Neural cell (in vitro differentiated cells): ENCODE results near the gene FAM83G. TPM values are rescaled to one million over a fixed set of nuclear protein-coding genes. Genes with fewer than 3 reads are reported as not detected.

ENCODE experiments used
- H2AFZ ChIP-seq: fragments of 200-600, 300-800 bp; sonication (generic), shearing (Covaris generic); 2 replicates; pipeline ENCODE4 v1.6.0; 2014; ENCODE audit warnings: low read depth, mild to moderate bottlenecking, antibody characterized with exemption, low read length, moderate library complexity
- H3F3A ChIP-seq: fragments of 200-600 bp; shearing (Covaris generic); 2 replicates; pipeline ENCODE4 v1.6.1; 2016; ENCODE audit warnings: mild to moderate bottlenecking, moderate library complexity, mixed read lengths, antibody characterized with exemption, low read length; ENCODE audit not compliant: insufficient read depth, poor library complexity, severe bottlenecking
- H3K27ac ChIP-seq: fragments of 200-600, 300-800 bp; sonication (generic), shearing (Covaris generic); 2 replicates; pipeline ENCODE4 v1.5.1; 2014; ENCODE audit warnings: mild to moderate bottlenecking, low read length, moderate library complexity
- H3K27me3 ChIP-seq: fragments of 300-800, 200-600 bp; sonication (generic), shearing (Covaris generic); 2 replicates; pipeline ENCODE4 v1.6.0; 2014; ENCODE audit warnings: mild to moderate bottlenecking, low read depth, low read length, moderate library complexity; ENCODE audit not compliant: insufficient read depth
- H3K36me3 ChIP-seq: fragments of 300-800, 200-600 bp; sonication (generic), shearing (Covaris generic); 2 replicates; pipeline ENCODE4 v1.5.1; 2014; ENCODE audit warnings: mild to moderate bottlenecking, antibody characterized with exemption, low read length, moderate library complexity; ENCODE audit not compliant: insufficient read depth
- H3K4me2 ChIP-seq: fragments of 300-800, 200-600 bp; sonication (generic), shearing (Covaris generic); 2 replicates; pipeline ENCODE4 v1.6.0; 2014; ENCODE audit warnings: mild to moderate bottlenecking, low read length
- H3K4me3 ChIP-seq: fragments of 300-800, 200-600 bp; sonication (generic), shearing (Covaris generic); 2 replicates; pipeline ENCODE4 v1.5.1; 2014; ENCODE audit warnings: mild to moderate bottlenecking, low read length, moderate library complexity
- H3K79me2 ChIP-seq: fragments of 200-600 bp; shearing (Covaris generic); replicated peaks from 2 replicates; pipeline ENCODE4 v1.6.0; 2014; ENCODE audit warnings: mild to moderate bottlenecking, low read length, moderate library complexity; ENCODE audit not compliant: insufficient read depth
- H3K9ac ChIP-seq: fragments of 300-800, 200-600 bp; sonication (generic), shearing (Covaris generic); 2 replicates; pipeline ENCODE4 v1.6.1; 2016; ENCODE audit warnings: mild to moderate bottlenecking, low read length, mixed read lengths
- H3K9me2 ChIP-seq: fragments of 200-600 bp; shearing (Covaris generic); 2 replicates; pipeline ENCODE4 v1.6.1; 2016; ENCODE audit warnings: mild to moderate bottlenecking, low read length, mixed read lengths; ENCODE audit not compliant: insufficient read depth
- H3K9me3 ChIP-seq: fragments of 200-600, 300-800 bp; sonication (generic), shearing (Covaris generic); 2 replicates; pipeline ENCODE4 v1.6.1; 2016; ENCODE audit warnings: mild to moderate bottlenecking, mixed run types, low read length, moderate library complexity, mixed read lengths
- H4K20me1 ChIP-seq: fragments of 200-600 bp; shearing (Covaris generic); 2 replicates; pipeline ENCODE4 v1.6.1; 2016; ENCODE audit warnings: mild to moderate bottlenecking, mixed run types; ENCODE audit not compliant: insufficient read depth
- CTCF ChIP-seq: fragments of 450-650 bp; IDR thresholded peaks from 2 replicates; pipeline ENCODE4 v1.5.1; 2014; ENCODE audit warnings: antibody characterized with exemption, mild to moderate bottlenecking, moderate library complexity; ENCODE audit not compliant: poor library complexity, severe bottlenecking
- EP300 ChIP-seq: fragments of 450-650 bp; conservative IDR thresholded peaks from 2 replicates; pipeline ENCODE4 v1.6.1; 2014; ENCODE audit warnings: antibody characterized with exemption, mild to moderate bottlenecking, moderate library complexity; ENCODE audit not compliant: poor library complexity, severe bottlenecking
- EZH2 ChIP-seq: fragments of 200-600, 300-800 bp; shearing (Covaris generic), sonication (generic); IDR thresholded peaks from 2 replicates; pipeline ENCODE4 v1.6.1; 2014; ENCODE audit warnings: antibody characterized with exemption, low read length, borderline replicate concordance, mild to moderate bottlenecking; ENCODE audit not compliant: insufficient read depth, poor library complexity, severe bottlenecking
- MXI1 ChIP-seq: fragments of 450-650 bp; conservative IDR thresholded peaks from 2 replicates; pipeline ENCODE4 v1.6.1; 2014; ENCODE audit warnings: antibody characterized with exemption, mild to moderate bottlenecking; ENCODE audit not compliant: poor library complexity, severe bottlenecking
- POLR2AphosphoS5 ChIP-seq: IDR thresholded peaks from 2 replicates; pipeline ENCODE4 v1.6.1; 2012
- RAD21 ChIP-seq: fragments of 450-650 bp; conservative IDR thresholded peaks from 2 replicates; pipeline ENCODE4 v1.6.1; 2014; ENCODE audit warnings: antibody characterized with exemption, mild to moderate bottlenecking, moderate library complexity
- SMC3 ChIP-seq: fragments of 450-650 bp; conservative IDR thresholded peaks from 2 replicates; pipeline ENCODE4 v1.6.1; 2014; ENCODE audit warnings: antibody characterized with exemption, mild to moderate bottlenecking, moderate library complexity; ENCODE audit not compliant: poor library complexity
- TAF1 ChIP-seq: IDR thresholded peaks from 2 replicates; pipeline ENCODE4 v1.6.1; 2012; ENCODE audit warnings: low read depth
- polyA plus RNA-seq: library from polyadenylated mRNA; depleted of rRNA; stranded (reverse); fragments of >200 nt; gene quantifications from 2 replicates; pipeline ENCODE4 v1.2.3, GENCODE V29; 2014
- TF ChIP-seq, protein P1 (sequence below): IDR thresholded peaks from 2 replicates; pipeline ENCODE4 v1.6.1; 2012; ENCODE audit warnings: borderline replicate concordance

FAM83G gene
- polyA plus RNA-seq, 1 donor from 2014 or later: not detected

DNA sequence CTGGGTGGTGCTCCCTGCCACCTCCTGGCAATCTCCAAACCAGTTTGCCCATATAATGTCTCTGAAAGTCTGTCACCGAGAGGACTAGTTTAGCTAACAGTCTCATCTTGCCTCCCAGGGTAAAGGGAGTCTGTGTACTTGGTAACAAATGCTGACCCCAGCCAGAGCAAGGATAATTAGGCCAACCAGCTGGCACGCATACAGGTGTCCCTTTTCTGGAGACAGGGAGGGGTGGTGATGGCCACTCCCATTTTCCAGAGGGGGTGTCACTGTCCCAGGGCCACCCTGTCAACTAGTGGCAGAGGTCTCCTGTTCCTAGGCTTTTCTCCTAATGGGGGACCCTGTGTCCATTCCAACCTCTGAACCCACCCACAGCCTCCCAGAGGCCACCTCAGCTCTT lies 8.1 kb downstream of the FAM83G start:
- no peaks in the 10 kb centered on the region for H3F3A ChIP-seq
- no peaks in the 10 kb centered on the region for H3K36me3 ChIP-seq
- H3K9ac ChIP-seq: no peak overlapping the region
- no peak overlapping the region for H3K4me2 ChIP-seq
- H3K9me2 ChIP-seq: no peaks in the 10 kb centered on the region
- no peaks in the 10 kb centered on the region for H3K27me3 ChIP-seq
- no peaks in the 10 kb centered on the region for H3K9me3 ChIP-seq
- no peak overlapping the region for H3K27ac ChIP-seq
- no peak for TF ChIP-seq TAF1
- TF ChIP-seq EZH2: no peak
- TF ChIP-seq SMC3: no peak
- no peak for TF ChIP-seq EP300
- TF ChIP-seq, protein P1, sequence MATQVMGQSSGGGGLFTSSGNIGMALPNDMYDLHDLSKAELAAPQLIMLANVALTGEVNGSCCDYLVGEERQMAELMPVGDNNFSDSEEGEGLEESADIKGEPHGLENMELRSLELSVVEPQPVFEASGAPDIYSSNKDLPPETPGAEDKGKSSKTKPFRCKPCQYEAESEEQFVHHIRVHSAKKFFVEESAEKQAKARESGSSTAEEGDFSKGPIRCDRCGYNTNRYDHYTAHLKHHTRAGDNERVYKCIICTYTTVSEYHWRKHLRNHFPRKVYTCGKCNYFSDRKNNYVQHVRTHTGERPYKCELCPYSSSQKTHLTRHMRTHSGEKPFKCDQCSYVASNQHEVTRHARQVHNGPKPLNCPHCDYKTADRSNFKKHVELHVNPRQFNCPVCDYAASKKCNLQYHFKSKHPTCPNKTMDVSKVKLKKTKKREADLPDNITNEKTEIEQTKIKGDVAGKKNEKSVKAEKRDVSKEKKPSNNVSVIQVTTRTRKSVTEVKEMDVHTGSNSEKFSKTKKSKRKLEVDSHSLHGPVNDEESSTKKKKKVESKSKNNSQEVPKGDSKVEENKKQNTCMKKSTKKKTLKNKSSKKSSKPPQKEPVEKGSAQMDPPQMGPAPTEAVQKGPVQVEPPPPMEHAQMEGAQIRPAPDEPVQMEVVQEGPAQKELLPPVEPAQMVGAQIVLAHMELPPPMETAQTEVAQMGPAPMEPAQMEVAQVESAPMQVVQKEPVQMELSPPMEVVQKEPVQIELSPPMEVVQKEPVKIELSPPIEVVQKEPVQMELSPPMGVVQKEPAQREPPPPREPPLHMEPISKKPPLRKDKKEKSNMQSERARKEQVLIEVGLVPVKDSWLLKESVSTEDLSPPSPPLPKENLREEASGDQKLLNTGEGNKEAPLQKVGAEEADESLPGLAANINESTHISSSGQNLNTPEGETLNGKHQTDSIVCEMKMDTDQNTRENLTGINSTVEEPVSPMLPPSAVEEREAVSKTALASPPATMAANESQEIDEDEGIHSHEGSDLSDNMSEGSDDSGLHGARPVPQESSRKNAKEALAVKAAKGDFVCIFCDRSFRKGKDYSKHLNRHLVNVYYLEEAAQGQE: no peak
- no peak for TF ChIP-seq CTCF
- no peak for TF ChIP-seq MXI1
- no peak for TF ChIP-seq RAD21
- no peaks in the 10 kb centered on the region for H4K20me1 ChIP-seq
- no peaks in the 10 kb centered on the region for H3K79me2 ChIP-seq
- no peak overlapping the region for H3K4me3 ChIP-seq
- H2AFZ ChIP-seq: no peak overlapping the region

DNA sequence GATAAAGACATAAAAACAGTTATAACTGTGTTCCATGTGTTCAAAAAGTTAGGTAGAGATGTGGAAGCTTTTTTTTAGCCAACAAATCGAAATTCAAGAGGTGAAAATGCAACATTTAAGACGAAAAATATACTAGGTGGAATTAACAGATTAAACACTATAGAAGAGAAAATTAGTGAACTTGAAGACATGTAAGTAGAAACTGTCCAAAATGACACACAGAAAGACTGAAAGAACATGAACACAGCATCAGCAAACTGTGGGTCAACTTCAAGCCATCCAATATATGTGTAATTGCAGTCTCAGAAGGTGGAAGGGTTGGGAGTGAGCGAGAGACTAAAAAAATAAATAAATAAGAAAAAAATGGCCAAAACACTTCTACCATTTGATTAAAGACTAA lies 9.3 kb downstream of the FAM83G start:
- no peaks in the 10 kb centered on the region for H3K36me3 ChIP-seq
- no peaks in the 10 kb centered on the region for H3K27me3 ChIP-seq
- no peaks in the 10 kb centered on the region for H3K9me2 ChIP-seq
- H3F3A ChIP-seq: no peaks in the 10 kb centered on the region
- no peak overlapping the region for H3K9ac ChIP-seq
- no peaks in the 10 kb centered on the region for H4K20me1 ChIP-seq
- TF ChIP-seq SMC3 (no peak), EP300 (no peak), EZH2 (no peak), POLR2AphosphoS5 (no peak), TAF1 (no peak), CTCF (no peak), MXI1 (no peak), RAD21 (no peak)
- TF ChIP-seq, protein P1: no peak
- no peak overlapping the region for H3K4me2 ChIP-seq
- no peak overlapping the region for H3K27ac ChIP-seq
- no peaks in the 10 kb centered on the region for H3K9me3 ChIP-seq
- H2AFZ ChIP-seq: no peak overlapping the region
- no peak overlapping the region for H3K4me3 ChIP-seq
- H3K79me2 ChIP-seq: no peaks in the 10 kb centered on the region
